Mammary epithelial cell (primary cell): ENCODE measurements around the gene DIP2A.

ENCODE experiments used
- CTCF ChIP-seq, 2 donors: IDR thresholded peaks in 1 of 2; conservative IDR thresholded peaks in 1 of 2; 2 replicates each; pipeline ENCODE4 v1.5.1; 2011 to 2012; ENCODE audit warnings: inconsistent platforms in 2 of 2, low read length in 2 of 2, mild to moderate bottlenecking in 2 of 2, control low read depth in 1 of 2, low read depth in 1 of 2; ENCODE audit not compliant: insufficient read depth in 1 of 2; ENCODE audit errors: extremely low read depth in 1 of 2
- EZH2 ChIP-seq: IDR thresholded peaks from 2 replicates; pipeline ENCODE4 v1.6.1; 2012; ENCODE audit warnings: low read length, inconsistent platforms, borderline replicate concordance

DNA sequence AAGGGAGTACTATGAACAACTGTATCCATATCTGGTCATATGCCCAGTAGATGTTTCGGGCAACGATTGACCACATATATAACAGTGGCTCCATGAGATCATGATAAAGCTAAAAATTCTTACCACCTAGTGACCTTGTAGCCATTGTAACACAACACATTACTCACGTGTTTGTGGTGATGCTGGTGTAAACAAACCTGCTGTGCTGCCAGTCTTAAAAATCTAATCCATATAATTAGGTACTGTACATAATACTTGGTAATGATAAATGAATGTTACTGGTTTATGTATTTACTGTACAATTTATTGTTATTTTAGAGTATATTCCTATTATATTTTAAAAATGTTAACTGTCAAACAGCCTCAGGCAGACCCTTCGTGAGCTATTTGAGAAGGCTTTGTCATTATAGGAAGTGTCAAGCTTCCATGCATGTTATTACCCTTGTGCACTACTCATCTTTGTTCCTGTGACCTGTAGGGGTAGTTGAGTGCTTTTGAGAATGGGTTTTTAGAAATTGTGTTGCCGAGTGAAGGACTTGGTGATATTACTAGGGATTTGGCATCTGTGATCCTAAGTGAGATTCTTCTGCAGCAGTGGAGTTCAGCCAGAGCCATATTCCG is 23.6 kb downstream of the DIP2A start:
- no peak for TF ChIP-seq CTCF (conservative IDR thresholded peaks at IDR 0.05 in 1 of 2, IDR thresholded peaks at IDR 0.05 in 1 of 2; ENCODE audit: extremely low read depth in 1 of 2, insufficient read depth in 1 of 2, low read depth in 1 of 2, low read length in 2 of 2)
- TF ChIP-seq EZH2: no peak
